Fibroblast of lung (primary cell): ENCODE data around the gene CWC27.
"Not testable (repeated sequence)": the region's sequence is repeated elsewhere in the genome, so short reads cannot be mapped to it uniquely, and the experiment has no call there.

Experiments used
- CTCF ChIP-seq, 2 donors: IDR thresholded peaks in 1 of 2; conservative IDR thresholded peaks in 1 of 2; 1 replicate in 1 of 2; 2 replicates in 1 of 2; pipeline ENCODE4 v1.5.1; 2011 to 2012; ENCODE audit warnings: low read length in 2 of 2, control low read depth in 1 of 2, inconsistent platforms in 1 of 2, low read depth in 1 of 2, mild to moderate bottlenecking in 1 of 2
- EZH2 ChIP-seq: IDR thresholded peaks from 2 replicates; pipeline ENCODE4 v1.5.1; 2012; ENCODE audit warnings: low read length, control low read depth, mild to moderate bottlenecking; ENCODE audit errors: missing control alignments

GRCh38 chr5:64830650-64831049 lies 61.9 kb downstream of the CWC27 start:
- TF ChIP-seq CTCF (conservative IDR thresholded peaks at IDR 0.05 in 1 of 2, IDR thresholded peaks at IDR 0.05 in 1 of 2; ENCODE audit: low read depth in 1 of 2, low read length in 2 of 2); EZH2: not testable (repeated sequence)
